HG03066 (cell line): ENCODE measurements around the gene BCL2L1.

Source experiments
- ATAC-seq: cut with Tn5 transposase; IDR thresholded peaks from one replicate; pipeline ENCODE4 v1.9.1; 2021; ENCODE audit warnings: low read depth; ENCODE audit not compliant: unreplicated experiment

Gene BCL2L1

GRCh38 chr20:31617432-31618104, 105.1 kb downstream of the BCL2L1 start:
- no peak for ATAC-seq

GRCh38 chr20:31615416-31615815, 107.3 kb downstream of the BCL2L1 start:
- ATAC-seq = no peak
